ENCODE results near the gene ARHGAP26. TPM values are rescaled to one million over a fixed set of nuclear protein-coding genes. Genes with fewer than 3 reads are reported as not detected.
"Not testable (repeated sequence)": the region's sequence is repeated elsewhere in the genome, so short reads cannot be mapped to it uniquely, and the experiment has no call there.

Gene ARHGAP26
- polyA plus RNA-seq, 4 donors, result 10.4 to 12.2 (median 11.0) TPM

- DNase-seq (ENCODE audit: low read depth in 4 of 4, low spot score in 3 of 4), result no peak
Observed at GRCh38 chr5:143183989-143184388, 413.8 kb downstream of the ARHGAP26 start.

GRCh38 chr5:143186623-143187022 lies 416.4 kb downstream of the ARHGAP26 start:
- no peak for DNase-seq (ENCODE audit: low read depth in 4 of 4, low spot score in 3 of 4)

GRCh38 chr5:143187495-143187894 lies 417.3 kb downstream of the ARHGAP26 start:
- DNase-seq (ENCODE audit: low read depth in 4 of 4, low spot score in 3 of 4), result no peak

GRCh38 chr5:143188083-143188482 lies 417.9 kb downstream of the ARHGAP26 start:
- DNase-seq (ENCODE audit: low read depth in 4 of 4, low spot score in 3 of 4), result no peak

- no peak for DNase-seq (ENCODE audit: low read depth in 4 of 4, low spot score in 3 of 4)
Observed at GRCh38 chr5:143188692-143189091, 418.5 kb downstream of the ARHGAP26 start.

- DNase-seq (ENCODE audit: low read depth in 4 of 4, low spot score in 3 of 4), result no peak
Observed at GRCh38 chr5:143190260-143190810, 420.2 kb downstream of the ARHGAP26 start.

- DNase-seq (ENCODE audit: low read depth in 4 of 4, low spot score in 3 of 4), result no peak
Observed at GRCh38 chr5:143191720-143192119, 421.5 kb downstream of the ARHGAP26 start.

GRCh38 chr5:143192191-143192900 lies 422.2 kb downstream of the ARHGAP26 start:
- DNase-seq (ENCODE audit: low read depth in 4 of 4, low spot score in 3 of 4), result no peak

- no peak for DNase-seq (ENCODE audit: low read depth in 4 of 4, low spot score in 3 of 4)
Observed at GRCh38 chr5:143194206-143194605, 424.0 kb downstream of the ARHGAP26 start.

- DNase-seq (ENCODE audit: low read depth in 4 of 4, low spot score in 3 of 4), result no peak
Observed at GRCh38 chr5:143194713-143195112, 424.5 kb downstream of the ARHGAP26 start.

GRCh38 chr5:143195491-143195890 lies 425.3 kb downstream of the ARHGAP26 start:
- no peak for DNase-seq (ENCODE audit: low read depth in 4 of 4, low spot score in 3 of 4)

- no peak for DNase-seq (ENCODE audit: low read depth in 4 of 4, low spot score in 3 of 4)
Observed at GRCh38 chr5:143196601-143197259, 426.6 kb downstream of the ARHGAP26 start.

GRCh38 chr5:143197260-143197656 lies 427.1 kb downstream of the ARHGAP26 start:
- no peak for DNase-seq (ENCODE audit: low read depth in 4 of 4, low spot score in 3 of 4)

- no peak for DNase-seq (ENCODE audit: low read depth in 4 of 4, low spot score in 3 of 4)
Observed at GRCh38 chr5:143198332-143198731, 428.2 kb downstream of the ARHGAP26 start.

- DNase-seq (ENCODE audit: low read depth in 4 of 4, low spot score in 3 of 4), result no peak
Observed at GRCh38 chr5:143199161-143199560, 429.0 kb downstream of the ARHGAP26 start.

- DNase-seq (ENCODE audit: low read depth in 4 of 4, low spot score in 3 of 4), result no peak
Observed at GRCh38 chr5:143199843-143200242, 429.7 kb downstream of the ARHGAP26 start.

- DNase-seq (ENCODE audit: low read depth in 4 of 4, low spot score in 3 of 4), result no peak
Observed at GRCh38 chr5:143200781-143201398, 430.7 kb downstream of the ARHGAP26 start.

- no peak for DNase-seq (ENCODE audit: low read depth in 4 of 4, low spot score in 3 of 4)
Observed at GRCh38 chr5:143201589-143201988, 431.4 kb downstream of the ARHGAP26 start.

- DNase-seq (ENCODE audit: low read depth in 4 of 4, low spot score in 3 of 4), result not testable (repeated sequence)
Observed at GRCh38 chr5:143203301-143203956, 433.3 kb downstream of the ARHGAP26 start.

GRCh38 chr5:143204474-143205246 lies 434.5 kb downstream of the ARHGAP26 start:
- DNase-seq (ENCODE audit: low read depth in 4 of 4, low spot score in 3 of 4), result no peak
